DLD1 (cell line): ENCODE results near the gene APP.

Experiments used
- in situ Hi-C: cut with HindIII; loops from 2 replicates; pipeline ENCODE4 v1.10.0; 2017; ENCODE audit warnings: low sequenced_read_pairs

Gene APP

GRCh38 chr21:25994758-25995163 lies 175.8 kb downstream of the APP start:
- in situ Hi-C loops = no loop called here

- in situ Hi-C loops = no loop called here
These were observed 181.8 kb downstream of the APP start for GRCh38 chr21:25988738-25989137.

GRCh38 chr21:25987531-25987930 lies 183.0 kb downstream of the APP start:
- in situ Hi-C loops = no loop called here

- in situ Hi-C loops = no loop called here
These were observed 183.6 kb downstream of the APP start for GRCh38 chr21:25986928-25987327.

GRCh38 chr21:25985990-25986389 lies 184.6 kb downstream of the APP start:
- in situ Hi-C loops = no loop called here

GRCh38 chr21:25984538-25984937 lies 186.0 kb downstream of the APP start:
- in situ Hi-C loops = no loop called here

- in situ Hi-C loops = no loop called here
These were observed 186.8 kb downstream of the APP start for GRCh38 chr21:25983745-25984144.

- in situ Hi-C loops = no loop called here
These were observed 189.9 kb downstream of the APP start for GRCh38 chr21:25980710-25981109.

GRCh38 chr21:25979845-25980616 lies 190.5 kb downstream of the APP start:
- in situ Hi-C loops = no loop called here

GRCh38 chr21:25977068-25977611 lies 193.4 kb downstream of the APP start:
- in situ Hi-C loops = no loop called here

- in situ Hi-C loops = no loop called here
These were observed 195.6 kb downstream of the APP start for GRCh38 chr21:25974964-25975363.

GRCh38 chr21:25970254-25970930 lies 200.2 kb downstream of the APP start:
- in situ Hi-C loops = no loop called here

GRCh38 chr21:25967901-25968438 lies 202.6 kb downstream of the APP start:
- in situ Hi-C loops = no loop called here

GRCh38 chr21:25967181-25967900 lies 203.2 kb downstream of the APP start:
- in situ Hi-C loops = no loop called here

GRCh38 chr21:25965951-25966707 lies 204.4 kb downstream of the APP start:
- in situ Hi-C loops = no loop called here

GRCh38 chr21:25964926-25965325 lies 205.6 kb downstream of the APP start:
- in situ Hi-C loops = no loop called here

GRCh38 chr21:25964015-25964414 lies 206.6 kb downstream of the APP start:
- in situ Hi-C loops = no loop called here

GRCh38 chr21:25963181-25963580 lies 207.4 kb downstream of the APP start:
- in situ Hi-C loops = no loop called here

- in situ Hi-C loops = no loop called here
These were observed 209.5 kb downstream of the APP start for GRCh38 chr21:25961042-25961441.

GRCh38 chr21:25960402-25960801 lies 210.2 kb downstream of the APP start:
- in situ Hi-C loops = no loop called here

GRCh38 chr21:25959799-25960198 lies 210.8 kb downstream of the APP start:
- in situ Hi-C loops = no loop called here
